Measurements from ENCODE around the gene TRIM65. TPM values are rescaled to one million over a fixed set of nuclear protein-coding genes. Genes with fewer than 3 reads are reported as not detected.

TRIM65 gene
- total and polyA plus RNA-seq, 2 experiments from 2014 or later, result 13.8 to 54.0 TPM

GRCh38 chr17:75909812-75910274 lies 13.1 kb upstream of the TRIM65 start:
- Mint-ChIP-seq H3K27me3 (ENCODE audit: insufficient read depth, low read depth, poor library complexity) (peaks cover 8% of the 10 kb centered on the region), H3K4me3 (no peak overlapping the region), H3K27ac (0 out of 2 replicates have a peak overlapping the region, but pooled peaks have one; percentile 27), H3K9me3 (no peaks in the 10 kb centered on the region), H3K4me1 (no peaks in the 10 kb centered on the region; the same call in 2 of the 3 replicates), H3K36me3 (ENCODE audit: low read depth) (peaks cover 2% of the 10 kb centered on the region; the same call in 2 of the 3 replicates)
- 0 out of 2 replicates have a peak, but pooled peaks cover 6% of the 10 kb centered on the region for H3F3A ChIP-seq (replicated peaks; ENCODE audit: low read depth)
- no peaks in the 10 kb centered on the region for H3K27me3 ChIP-seq (ENCODE audit: insufficient read depth)
- no peaks in the 10 kb centered on the region; the same call in 1 of the 2 replicates for H3K4me1 ChIP-seq (ENCODE audit: insufficient read depth)
- no peaks in the 10 kb centered on the region for H3K36me3 ChIP-seq (ENCODE audit: insufficient read depth)
- TF ChIP-seq POLR2AphosphoS5 (IDR thresholded peaks at IDR 0.05; ENCODE audit: low read depth) (no peak), EZH2 (IDR thresholded peaks at IDR 0.05; ENCODE audit: low read depth, unreplicated experiment) (no peak), NANOG (IDR thresholded peaks at IDR 0.05; ENCODE audit: borderline replicate concordance) (no peak), ZNF114 (CRISPR knock-in tag; IDR thresholded peaks at IDR 0.05) (no peak), STAT1 (IDR thresholded peaks at IDR 0.05; ENCODE audit: unreplicated experiment) (no peak), ZNF331 (CRISPR knock-in tag; IDR thresholded peaks at IDR 0.05; ENCODE audit: low read depth) (no peak), REST (IDR thresholded peaks at IDR 0.05; ENCODE audit: unreplicated experiment) (no peak), ZNF462 (CRISPR knock-in tag; IDR thresholded peaks at IDR 0.05) (no peak), JUNB (IDR thresholded peaks at IDR 0.05; ENCODE audit: unreplicated experiment) (no peak), CREB1 (CRISPR knock-in tag; IDR thresholded peaks at IDR 0.05; ENCODE audit: low read depth) (no peak), CTCF (conservative IDR thresholded peaks at IDR 0.05; ENCODE audit: low read depth in 2 of 2) (no peak), EZH2phosphoT487 (IDR thresholded peaks at IDR 0.05; ENCODE audit: unreplicated experiment) (no peak), ETS1 (IDR thresholded peaks at IDR 0.05) (no peak)
- H2AFZ ChIP-seq, result no peak overlapping the region
- H3K4me3 ChIP-seq, result no peak overlapping the region
- H3K27ac ChIP-seq (ENCODE audit: low read depth), result no peak overlapping the region
- H3K79me2 ChIP-seq (replicated peaks; ENCODE audit: insufficient read depth), result no peaks in the 10 kb centered on the region
- H3K4me2 ChIP-seq, result no peak overlapping the region
- ATAC-seq (no peak), DNase-seq (ENCODE audit: low spot score) (no peak)
- H4K20me1 ChIP-seq (replicated peaks; ENCODE audit: insufficient read depth), result no peaks in the 10 kb centered on the region
- H3K9me2 ChIP-seq (ENCODE audit: insufficient read depth), result no peaks in the 10 kb centered on the region
